Astrocyte (in vitro differentiated cells and primary cell): ENCODE measurements around the gene DPH6. TPM values are rescaled to one million over a fixed set of nuclear protein-coding genes. Genes with fewer than 3 reads are reported as not detected.

Experiments
- DNase-seq: peaks from one replicate; pipeline ENCODE4 v3.0.0-alpha.2; 2010; ENCODE audit warnings: low read depth
- FAIRE-seq: peaks from 2 replicates; lab custom pipeline; 2011; peaks lifted over from hg19 to GRCh38; lab: Jason Lieb, UNC
- H2AFZ ChIP-seq: 2 replicates; pipeline ENCODE4 v1.6.0; 2012; ENCODE audit warnings: low read depth, low read length, inconsistent platforms
- H3K27ac ChIP-seq: 2 replicates; pipeline ENCODE4 v1.5.1; 2011; ENCODE audit warnings: low read depth, low read length, inconsistent platforms
- H3K27me3 ChIP-seq: 2 replicates; pipeline ENCODE4 v1.6.0; 2011; ENCODE audit warnings: low read length, inconsistent platforms; ENCODE audit not compliant: insufficient read depth
- H3K36me3 ChIP-seq: 2 replicates; pipeline ENCODE4 v1.5.1; 2011; ENCODE audit warnings: low read length, inconsistent platforms; ENCODE audit not compliant: insufficient read depth
- H3K4me1 ChIP-seq: 2 replicates; pipeline ENCODE4 v1.5.1; 2011; ENCODE audit warnings: low read length, inconsistent platforms; ENCODE audit not compliant: insufficient read depth
- H3K4me2 ChIP-seq: 2 replicates; pipeline ENCODE4 v1.6.0; 2012; ENCODE audit warnings: low read length, inconsistent platforms
- H3K4me3 ChIP-seq: 2 replicates; pipeline ENCODE4 v1.5.1; 2011; ENCODE audit warnings: low read depth, mild to moderate bottlenecking, low read length, inconsistent platforms; ENCODE audit not compliant: insufficient read depth
- H3K79me2 ChIP-seq: 2 replicates; pipeline ENCODE4 v1.6.0; 2012; ENCODE audit warnings: mild to moderate bottlenecking, low read length, inconsistent platforms; ENCODE audit not compliant: insufficient read depth
- H3K9ac ChIP-seq: 2 replicates; pipeline ENCODE4 v1.6.0; 2012; ENCODE audit warnings: mild to moderate bottlenecking, low read length, inconsistent platforms
- H3K9me3 ChIP-seq: 2 replicates; pipeline ENCODE4 v1.5.1; 2012; ENCODE audit warnings: low read depth, mild to moderate bottlenecking, low read length, inconsistent platforms; ENCODE audit not compliant: insufficient read depth
- H4K20me1 ChIP-seq: 2 replicates; pipeline ENCODE4 v1.6.0; 2012; ENCODE audit warnings: low read length, inconsistent platforms; ENCODE audit not compliant: insufficient read depth
- H3K27ac Mint-ChIP-seq: one replicate; pipeline ENCODE4 v1.8.0; 2021; ENCODE audit warnings: mild to moderate bottlenecking, mixed read lengths; ENCODE audit not compliant: unreplicated experiment
- H3K27me3 Mint-ChIP-seq: one replicate; pipeline ENCODE4 v1.8.0; 2021; ENCODE audit warnings: low read depth, mixed read lengths; ENCODE audit not compliant: unreplicated experiment
- H3K36me3 Mint-ChIP-seq: one replicate; pipeline ENCODE4 v1.8.0; 2021; ENCODE audit warnings: low read depth, mixed read lengths; ENCODE audit not compliant: unreplicated experiment
- H3K4me1 Mint-ChIP-seq: one replicate; pipeline ENCODE4 v1.8.0; 2021; ENCODE audit warnings: low read depth, mixed read lengths; ENCODE audit not compliant: unreplicated experiment
- H3K4me3 Mint-ChIP-seq: one replicate; pipeline ENCODE4 v1.8.0; 2021; ENCODE audit warnings: mild to moderate bottlenecking, moderate library complexity, mixed read lengths; ENCODE audit not compliant: unreplicated experiment
- H3K9me3 Mint-ChIP-seq: one replicate; pipeline ENCODE4 v1.8.0; 2021; ENCODE audit warnings: mild to moderate bottlenecking, mixed read lengths; ENCODE audit not compliant: unreplicated experiment
- CTCF ChIP-seq: IDR thresholded peaks from 2 replicates; pipeline ENCODE4 v1.5.1; 2011; ENCODE audit warnings: low read depth, mild to moderate bottlenecking, inconsistent platforms, low read length, moderate library complexity; ENCODE audit not compliant: insufficient read depth
- EZH2 ChIP-seq: IDR thresholded peaks from 2 replicates; pipeline ENCODE4 v1.6.1; 2012; ENCODE audit warnings: mild to moderate bottlenecking, low read length, inconsistent platforms; ENCODE audit not compliant: insufficient read depth
- total RNA-seq: library from RNA; stranded (reverse); gene quantifications from 2 replicates; pipeline ENCODE4 v1.2.1, GENCODE V29; 2021

The DPH6 gene
- total RNA-seq, 1 donor from 2014 or later = 7.6 TPM

DNA sequence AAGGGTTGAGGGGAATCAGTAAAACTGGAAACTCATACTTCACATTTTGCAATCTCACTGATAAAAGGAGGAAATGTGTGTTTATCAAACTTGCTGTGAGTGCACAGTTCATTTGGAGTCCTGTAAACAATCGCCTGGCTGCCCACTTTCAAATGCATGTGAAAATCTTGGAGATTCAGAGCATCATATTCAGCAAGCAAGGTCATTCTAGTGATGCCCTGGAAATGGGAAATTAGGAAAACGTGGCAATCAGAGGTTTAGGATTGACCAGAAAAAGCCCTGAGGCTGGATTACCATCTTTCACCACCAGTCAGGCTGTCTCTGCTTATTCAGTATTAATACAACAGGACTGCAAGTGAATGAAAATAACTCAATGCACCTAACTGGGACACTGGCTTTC is 23.9 kb downstream of the DPH6 start:
- Mint-ChIP-seq H3K9me3 (no peaks in the 10 kb centered on the region), H3K27me3 (no peaks in the 10 kb centered on the region), H3K4me1 (peaks cover 16% of the 10 kb centered on the region), H3K4me3 (no peak overlapping the region), H3K27ac (no peak overlapping the region), H3K36me3 (no peaks in the 10 kb centered on the region)
- Histone ChIP-seq H3K4me3 (no peak overlapping the region), H3K79me2 (no peaks in the 10 kb centered on the region), H3K9me3 (no peaks in the 10 kb centered on the region), H3K9ac (no peak overlapping the region), H3K4me2 (no peak overlapping the region), H3K27me3 (no peaks in the 10 kb centered on the region), H3K4me1 (peaks cover 3% of the 10 kb centered on the region), H2AFZ (no peak overlapping the region), H3K36me3 (no peaks in the 10 kb centered on the region), H3K27ac (no peak overlapping the region), H4K20me1 (no peaks in the 10 kb centered on the region)
- no peak for TF ChIP-seq EZH2
- TF ChIP-seq CTCF = no peak
- FAIRE-seq = no peak
- no peak for DNase-seq

- no peaks in the 10 kb centered on the region for H3K36me3 Mint-ChIP-seq
- TF ChIP-seq EZH2 (no peak), CTCF (peak; percentile 58)
- Histone ChIP-seq H3K27me3 (no peaks in the 10 kb centered on the region), H4K20me1 (no peaks in the 10 kb centered on the region), H3K27ac (no peak overlapping the region), H3K4me1 (peaks cover 8% of the 10 kb centered on the region), H3K4me3 (no peak overlapping the region), H3K9ac (no peak overlapping the region), H3K36me3 (no peaks in the 10 kb centered on the region), H3K4me2 (no peak overlapping the region), H3K79me2 (no peaks in the 10 kb centered on the region), H2AFZ (no peak overlapping the region), H3K9me3 (no peaks in the 10 kb centered on the region)
- peak; percentile 80 for FAIRE-seq
- H3K4me3 Mint-ChIP-seq = no peak overlapping the region
- H3K9me3 Mint-ChIP-seq = no peaks in the 10 kb centered on the region
- H3K4me1 Mint-ChIP-seq = peaks cover 18% of the 10 kb centered on the region
- DNase-seq = peak; percentile 33
- H3K27me3 Mint-ChIP-seq = no peaks in the 10 kb centered on the region
- no peak overlapping the region for H3K27ac Mint-ChIP-seq
Measured at GRCh38 chr15:35519541-35520149, 26.3 kb downstream of the DPH6 start.

- H3K27ac ChIP-seq = no peak overlapping the region
- Mint-ChIP-seq H3K9me3 (no peaks in the 10 kb centered on the region), H3K27me3 (no peaks in the 10 kb centered on the region), H3K4me1 (peaks cover 18% of the 10 kb centered on the region), H3K36me3 (no peaks in the 10 kb centered on the region), H3K27ac (no peak overlapping the region), H3K4me3 (no peak overlapping the region)
- no peaks in the 10 kb centered on the region for H3K27me3 ChIP-seq
- H3K9ac ChIP-seq = no peak overlapping the region
- H3K4me3 ChIP-seq = no peak overlapping the region
- H4K20me1 ChIP-seq = no peaks in the 10 kb centered on the region
- H3K4me1 ChIP-seq = peaks cover 10% of the 10 kb centered on the region
- FAIRE-seq = no peak
- no peaks in the 10 kb centered on the region for H3K36me3 ChIP-seq
- TF ChIP-seq EZH2 = no peak
- no peak for TF ChIP-seq CTCF
- DNase-seq = no peak
- no peaks in the 10 kb centered on the region for H3K79me2 ChIP-seq
- H3K9me3 ChIP-seq = no peaks in the 10 kb centered on the region
- no peak overlapping the region for H2AFZ ChIP-seq
- H3K4me2 ChIP-seq = no peak overlapping the region
Measured at GRCh38 chr15:35519052-35519451, 26.9 kb downstream of the DPH6 start.
